SKM-1 (cell line): Measurements from ENCODE around the gene RPS23.

ENCODE experiments used
- DNase-seq: peaks from one replicate; lab custom pipeline; 2025; ENCODE audit not compliant: unreplicated experiment; lab: John Stamatoyannopoulos, UW

RPS23 gene

DNA sequence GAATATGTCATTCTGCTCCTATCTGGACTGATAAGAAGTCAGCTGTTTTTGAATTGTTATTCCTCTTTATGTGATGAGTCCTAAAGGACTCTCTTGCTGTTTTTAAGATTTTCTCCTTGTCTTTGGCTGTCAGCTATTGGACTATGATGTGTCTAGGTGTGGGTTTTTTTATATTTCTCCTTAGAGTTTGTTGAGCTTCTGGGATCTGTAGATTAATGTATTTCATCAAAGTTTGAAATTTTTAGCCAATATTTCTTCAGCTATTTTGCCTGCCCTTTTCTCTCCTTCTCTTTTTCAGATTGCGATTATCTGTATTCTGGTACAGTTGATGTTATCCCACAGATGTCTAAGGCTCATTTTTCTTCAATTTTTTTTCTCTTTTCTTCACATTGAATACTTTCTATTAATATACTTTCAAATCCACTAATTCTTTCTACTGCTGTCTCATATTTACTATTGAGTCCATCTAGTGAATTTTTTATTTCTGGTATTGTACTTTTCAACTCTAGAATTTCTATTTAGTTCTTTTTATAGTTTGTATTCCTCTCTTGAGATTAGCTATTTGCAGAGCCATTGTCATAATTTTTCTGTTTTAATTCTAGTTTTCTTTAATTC lies 31.1 kb downstream of the RPS23 start:
- DNase-seq = no peak

DNA sequence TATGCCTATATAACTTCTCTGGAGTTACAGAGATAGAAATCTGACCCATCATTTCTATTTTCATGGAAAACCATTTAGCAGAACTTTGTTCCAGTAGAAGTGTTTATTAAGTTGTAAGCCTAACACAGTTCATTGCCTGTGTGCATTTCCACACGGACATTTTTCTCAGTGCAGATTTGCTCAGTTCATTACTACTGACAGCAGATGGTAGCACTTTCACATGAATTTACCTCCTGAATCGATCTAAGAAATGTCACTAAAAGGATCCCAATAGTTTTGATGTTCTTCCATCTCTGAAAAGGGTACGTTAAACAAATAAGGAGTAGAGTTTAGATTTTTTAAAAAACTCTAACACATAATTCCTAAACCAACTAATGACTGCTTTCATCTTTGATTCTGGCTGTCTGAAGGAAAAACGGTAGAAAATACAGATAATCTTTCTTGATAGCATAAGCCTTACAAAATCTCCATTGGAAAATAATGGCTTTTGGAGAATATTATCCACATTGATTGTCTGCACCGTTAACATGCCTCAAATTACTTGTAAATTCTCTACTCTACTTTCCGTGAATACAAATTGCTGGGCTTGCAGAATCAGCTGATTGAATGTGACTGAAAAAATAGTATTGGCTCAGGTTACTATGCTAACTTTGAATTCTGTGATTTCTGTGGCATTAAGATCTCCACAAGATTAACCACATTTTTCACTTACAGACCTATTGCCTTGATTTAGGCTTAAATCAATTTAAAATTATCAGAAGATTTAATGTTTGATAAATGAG lies 33.1 kb downstream of the RPS23 start:
- DNase-seq = no peak

DNA sequence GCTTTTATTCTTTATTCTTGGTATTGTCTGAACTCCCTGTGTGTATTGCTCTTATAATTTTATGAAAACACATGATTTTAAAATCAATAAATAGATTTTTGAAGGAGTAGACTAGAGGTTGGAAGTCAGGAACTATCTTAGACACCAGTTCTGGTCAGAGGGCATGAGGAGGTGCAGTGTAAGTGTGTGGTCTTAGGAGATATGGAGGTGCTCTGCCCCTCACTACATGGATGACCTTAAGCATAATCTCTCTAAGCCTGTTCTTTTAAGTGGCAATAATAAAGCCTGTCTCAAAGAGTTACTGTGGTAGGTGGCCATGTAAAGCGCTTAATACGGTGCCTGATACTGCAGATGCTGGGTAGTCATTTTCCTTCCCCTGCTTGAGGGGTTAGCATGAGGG lies 34.0 kb downstream of the RPS23 start:
- no peak for DNase-seq

DNA sequence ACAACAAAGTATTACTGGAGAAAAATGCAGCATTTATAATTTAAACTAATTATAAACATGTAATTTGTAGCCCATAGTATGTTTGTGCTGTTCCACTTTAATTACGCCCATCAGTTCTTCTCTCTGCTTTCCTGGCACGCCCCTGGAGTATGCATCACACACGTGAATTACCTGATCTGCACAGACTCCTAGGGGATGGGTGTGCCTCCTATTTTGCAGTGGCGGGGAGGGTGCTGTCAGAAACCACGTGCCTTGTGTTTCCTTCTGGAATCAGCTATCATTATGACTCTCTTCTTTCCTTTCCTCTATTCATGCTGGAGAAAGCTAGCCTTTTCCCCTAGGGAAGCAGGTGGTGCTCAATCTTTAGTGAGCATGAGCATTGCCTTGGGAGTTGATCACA lies 43.3 kb downstream of the RPS23 start:
- DNase-seq = no peak

DNA sequence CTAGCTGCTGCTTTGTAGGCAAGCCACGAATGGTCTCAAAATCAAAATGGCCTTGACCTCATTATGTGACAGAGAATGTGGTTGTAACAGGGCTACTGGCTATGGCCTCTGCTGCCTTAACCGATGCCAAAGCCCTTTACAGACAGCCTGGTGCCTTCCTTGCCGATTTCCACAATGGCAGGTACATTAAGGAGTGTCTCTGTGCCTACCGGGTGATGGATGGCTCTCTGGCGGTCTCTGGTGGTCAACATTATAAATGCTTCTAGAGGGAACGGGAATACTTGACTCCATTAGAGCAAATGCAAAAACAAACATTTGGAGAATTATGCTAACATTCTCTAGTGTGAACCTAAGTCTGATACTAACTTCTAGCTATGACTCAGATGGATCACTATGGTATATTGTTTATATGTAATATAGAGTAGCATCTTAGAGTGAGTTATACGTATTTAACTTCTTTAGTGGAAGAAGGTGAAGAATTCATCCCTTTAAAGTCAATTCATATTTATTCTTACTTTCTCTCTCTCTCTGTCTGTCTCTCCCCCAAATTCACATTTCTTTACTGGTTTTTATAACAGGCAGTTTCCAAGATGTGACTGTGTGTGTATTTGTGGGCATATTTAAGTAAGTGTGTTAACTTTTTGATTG lies 52.5 kb downstream of the RPS23 start:
- peak; percentile 46 for DNase-seq
